ENCODE measurements around the gene ATP2B2. TPM values are rescaled to one million over a fixed set of nuclear protein-coding genes. Genes with fewer than 3 reads are reported as not detected.

Gene ATP2B2
- total RNA-seq, 1 donor from 2014 or later, result not detected

GRCh38 chr3:10471054-10471688, 34.2 kb downstream of the ATP2B2 start:
- intact Hi-C loops (cut with micrococcal nuclease), result no loop called here

DNA sequence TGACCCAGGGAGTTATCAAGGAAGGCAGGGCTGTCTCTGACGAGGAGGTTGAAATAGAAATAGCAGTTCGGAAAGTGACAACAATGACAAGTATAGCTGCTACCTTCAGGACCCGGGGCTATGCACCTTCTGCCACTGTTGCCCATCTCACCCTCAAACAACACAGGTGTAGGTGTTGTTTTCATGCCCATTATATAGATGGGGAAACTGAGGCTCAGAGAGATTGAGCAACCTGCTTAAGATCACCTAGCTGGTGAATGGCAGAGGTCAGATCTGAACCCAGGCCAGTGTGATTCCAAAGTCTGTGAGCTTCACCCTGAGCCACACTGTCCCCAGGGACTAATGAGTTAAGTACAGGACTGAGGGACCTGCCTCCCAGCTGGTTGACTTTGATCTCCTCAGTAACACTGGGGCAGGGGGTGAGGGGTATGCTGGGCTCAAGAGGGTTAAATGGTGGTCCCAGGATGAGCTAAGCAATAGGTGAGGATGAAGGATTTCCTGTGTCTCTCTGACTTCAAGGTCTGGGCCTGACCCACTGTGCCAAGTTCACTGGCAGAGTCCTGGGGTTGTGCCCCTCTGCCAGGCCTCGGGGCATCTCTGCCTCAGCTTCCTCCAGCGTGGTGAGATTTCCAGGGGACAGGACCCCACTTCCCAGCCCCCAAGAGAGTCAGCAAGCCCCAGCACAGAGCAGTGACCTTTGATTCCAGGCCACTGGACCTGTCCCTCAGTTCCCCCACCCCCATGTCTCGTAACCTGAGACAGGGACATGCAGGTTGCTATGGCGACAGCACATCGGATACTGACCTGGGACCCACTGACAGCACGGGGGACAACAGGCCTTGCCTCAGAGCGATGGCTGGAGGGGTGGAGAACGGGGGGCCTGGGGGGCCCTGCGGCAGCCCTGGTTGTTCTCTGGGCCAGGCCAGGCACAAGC, 35.0 kb downstream of the ATP2B2 start:
- intact Hi-C loops (cut with micrococcal nuclease), result no loop called here

- intact Hi-C loops (cut with micrococcal nuclease), result no loop called here
Observed at GRCh38 chr3:10469441-10470119, 35.8 kb downstream of the ATP2B2 start.

DNA sequence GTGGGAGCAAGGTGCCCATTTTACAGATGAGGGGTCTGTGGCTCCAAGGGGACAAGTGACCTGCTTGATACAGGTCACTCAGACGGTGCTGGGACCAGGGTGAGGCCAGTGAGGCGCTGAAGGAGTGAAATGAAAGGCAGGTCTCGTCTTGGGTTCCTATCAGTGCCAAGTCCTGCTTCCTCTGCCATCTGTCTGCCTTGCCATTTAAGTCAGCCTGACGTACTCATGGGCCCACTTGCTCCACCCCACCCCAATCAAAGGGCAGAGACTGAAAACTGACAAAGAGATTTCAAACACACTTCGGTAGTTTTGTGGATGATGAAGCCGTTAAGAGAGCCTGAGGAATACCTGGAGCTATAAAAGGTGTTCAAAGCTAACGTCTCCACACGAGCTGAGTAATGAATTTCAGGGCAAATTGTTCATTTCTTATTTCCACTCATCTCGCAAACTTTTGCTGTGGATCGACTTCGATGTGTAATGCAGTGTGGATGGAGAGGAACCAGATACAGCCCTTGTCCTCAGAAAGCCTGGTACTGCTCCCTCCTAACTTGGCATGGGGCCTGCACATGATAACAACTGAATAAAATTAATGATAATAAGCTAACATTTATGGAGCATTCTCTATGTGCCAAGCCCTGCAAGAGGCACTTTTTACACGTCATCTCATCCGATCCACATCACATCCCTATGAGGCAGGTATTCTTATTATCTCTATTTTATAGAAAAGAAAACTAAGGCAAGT, 36.6 kb downstream of the ATP2B2 start:
- intact Hi-C loops (cut with micrococcal nuclease), result no loop called here

DNA sequence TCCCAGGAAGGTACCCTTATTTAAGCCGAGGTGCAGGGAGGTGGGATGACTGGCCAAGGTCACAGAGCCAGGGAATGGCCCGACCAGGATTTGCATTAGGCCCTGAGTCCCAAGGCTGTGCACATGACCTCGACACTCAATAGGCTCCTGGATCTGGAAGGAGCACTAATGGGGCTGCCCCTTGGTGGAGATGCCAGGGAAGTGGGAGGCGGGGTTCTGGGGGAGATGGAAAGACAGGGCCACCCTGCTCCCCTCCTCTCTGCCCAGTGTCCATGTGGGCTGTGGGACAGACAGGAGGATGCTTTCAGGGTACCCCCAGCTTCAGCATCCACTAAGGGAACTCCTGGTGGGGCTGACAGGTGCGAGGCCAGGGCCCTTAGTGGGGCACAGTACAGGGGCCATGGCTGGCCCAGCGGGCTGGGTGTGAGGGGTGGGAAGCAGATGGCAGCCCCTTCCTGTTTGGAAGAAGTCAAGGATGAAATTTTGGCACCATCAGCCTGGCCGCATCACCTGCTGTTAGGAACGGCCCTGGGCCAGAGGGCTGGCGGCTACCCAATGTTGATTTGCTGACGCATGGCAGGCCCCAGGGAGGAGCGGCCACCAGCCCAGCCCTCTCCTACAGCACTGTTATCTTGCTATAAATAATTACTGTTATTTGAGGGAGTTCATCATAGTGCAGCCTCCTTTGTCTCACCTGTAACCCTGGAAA, 37.3 kb downstream of the ATP2B2 start:
- intact Hi-C loops (cut with micrococcal nuclease), result no loop called here

GRCh38 chr3:10467204-10467603, 38.2 kb downstream of the ATP2B2 start:
- intact Hi-C loops (cut with micrococcal nuclease), result no loop called here

DNA sequence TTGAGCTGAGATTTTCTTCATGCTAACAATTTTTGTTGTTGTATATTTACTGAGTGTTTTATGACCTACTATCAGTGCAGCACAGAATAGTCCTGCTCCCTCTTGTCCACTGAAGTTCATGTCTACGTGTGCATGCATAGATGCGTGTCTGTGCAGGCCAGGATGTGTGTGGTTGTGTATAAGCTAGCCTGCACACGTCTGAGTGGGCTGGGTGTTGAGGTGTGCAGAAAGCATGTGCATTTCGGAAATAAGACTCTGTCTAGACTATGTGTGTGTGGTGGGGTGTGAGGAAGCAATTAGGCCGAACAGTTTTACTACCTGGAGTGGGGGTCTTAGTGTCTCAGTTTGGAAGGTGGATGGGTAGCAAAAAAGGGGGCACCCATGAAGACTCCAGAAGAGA, 39.2 kb downstream of the ATP2B2 start:
- intact Hi-C loops (cut with micrococcal nuclease), result no loop called here

DNA sequence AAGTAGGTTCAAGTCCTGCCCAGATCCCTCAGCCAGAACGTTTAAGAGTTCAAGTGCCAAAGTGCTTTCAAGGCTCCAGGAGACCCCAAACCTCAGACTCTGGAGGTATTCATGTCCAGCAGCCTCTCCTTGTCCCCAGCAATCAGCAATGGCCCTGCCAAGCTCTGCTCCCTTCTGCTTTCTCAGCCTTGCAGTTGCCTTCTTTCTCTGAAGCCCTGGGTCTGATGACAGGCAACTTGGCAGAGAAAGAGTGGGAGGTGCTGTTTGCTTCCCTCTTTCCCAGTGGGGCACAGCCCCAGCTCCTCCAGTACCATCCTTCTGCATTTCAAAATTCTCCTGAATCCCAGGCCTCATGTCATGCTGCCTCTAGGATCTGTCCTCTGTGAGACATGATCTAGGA, 40.2 kb downstream of the ATP2B2 start:
- intact Hi-C loops (cut with micrococcal nuclease), result no loop called here

DNA sequence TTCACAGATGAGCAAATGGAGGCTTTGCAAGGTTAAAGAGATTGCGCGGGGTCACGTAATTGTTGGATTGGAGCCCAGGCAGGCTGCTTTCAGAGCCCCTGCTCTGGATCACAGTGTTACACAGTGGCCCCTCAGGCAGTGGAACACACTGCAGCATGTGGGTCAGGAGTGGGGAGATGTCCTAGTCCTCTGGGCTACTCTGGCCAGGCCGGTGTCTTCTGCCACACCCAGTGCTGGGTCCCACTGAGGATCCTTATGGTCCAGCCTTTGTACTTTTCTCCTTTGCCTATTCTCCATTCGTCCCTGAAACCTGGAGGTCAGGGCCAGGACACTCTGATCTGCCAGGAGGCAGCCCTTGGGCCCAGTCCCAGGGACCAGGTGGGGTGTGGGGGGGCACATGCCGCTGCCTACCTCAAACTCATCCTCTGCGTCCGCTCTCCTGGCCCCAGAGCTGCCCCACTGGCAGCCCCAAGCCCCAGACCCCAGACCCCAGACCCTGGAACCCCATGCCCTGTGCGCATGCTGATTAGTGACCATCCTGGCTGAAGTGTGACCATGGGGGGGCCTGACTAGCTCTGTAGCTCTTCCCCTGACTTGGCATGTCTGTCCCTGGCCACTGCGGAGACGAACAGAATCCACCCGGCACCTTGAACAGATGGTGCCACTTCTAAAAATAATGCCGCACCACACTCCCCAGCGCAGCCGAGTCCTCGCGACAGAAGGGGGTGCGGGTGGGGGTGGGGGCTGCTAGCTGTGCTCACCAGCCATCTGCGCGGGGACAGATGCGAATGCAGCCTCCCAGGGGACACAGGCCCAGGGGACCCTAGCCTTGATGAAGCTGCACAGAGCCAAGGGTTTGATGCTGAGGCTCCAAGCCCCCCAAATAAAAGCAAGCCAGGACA, 41.6 kb downstream of the ATP2B2 start:
- intact Hi-C loops (cut with micrococcal nuclease), result no loop called here

DNA sequence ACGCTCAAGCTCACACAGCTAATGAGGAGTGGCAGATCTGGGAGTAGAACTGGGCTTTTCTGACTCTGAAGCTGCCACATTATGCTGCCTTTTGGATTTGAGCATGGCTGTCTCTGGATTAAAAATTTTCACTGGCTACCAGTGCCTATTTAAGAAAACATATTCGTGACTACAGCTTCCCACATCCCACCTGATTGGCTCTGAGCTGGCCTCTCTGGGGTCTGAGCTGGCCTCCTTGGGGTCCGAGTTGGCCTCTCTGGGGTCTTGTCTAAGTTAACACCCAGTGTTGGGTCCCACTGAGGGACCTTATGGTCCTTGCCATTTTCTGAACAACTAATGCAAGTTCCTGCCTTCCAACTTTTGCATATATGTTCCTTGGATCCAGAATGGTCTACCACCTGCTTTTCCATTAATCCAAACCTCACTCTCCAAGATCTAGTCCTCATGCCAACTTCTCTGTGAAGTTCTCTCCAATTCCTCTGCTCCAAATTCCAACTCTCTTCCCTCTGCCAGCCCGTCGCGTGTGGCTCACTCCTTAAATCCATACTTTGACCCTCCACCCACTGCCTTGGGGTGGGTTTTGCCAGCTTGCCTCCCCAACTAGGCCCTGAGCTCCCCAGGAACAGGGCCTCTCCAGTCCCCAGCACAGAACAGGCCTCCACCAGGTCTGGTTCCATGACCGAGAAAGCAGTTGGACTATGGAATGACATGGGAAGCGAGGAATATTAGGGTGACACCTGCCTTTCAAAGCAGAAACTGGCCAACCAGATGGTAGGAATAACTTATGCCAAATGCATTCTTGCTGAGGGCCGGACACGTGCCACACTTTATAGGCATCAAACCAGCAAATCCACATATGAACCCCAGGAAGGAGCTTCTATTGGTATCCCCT, 42.5 kb downstream of the ATP2B2 start:
- intact Hi-C loops (cut with micrococcal nuclease), result no loop called here

DNA sequence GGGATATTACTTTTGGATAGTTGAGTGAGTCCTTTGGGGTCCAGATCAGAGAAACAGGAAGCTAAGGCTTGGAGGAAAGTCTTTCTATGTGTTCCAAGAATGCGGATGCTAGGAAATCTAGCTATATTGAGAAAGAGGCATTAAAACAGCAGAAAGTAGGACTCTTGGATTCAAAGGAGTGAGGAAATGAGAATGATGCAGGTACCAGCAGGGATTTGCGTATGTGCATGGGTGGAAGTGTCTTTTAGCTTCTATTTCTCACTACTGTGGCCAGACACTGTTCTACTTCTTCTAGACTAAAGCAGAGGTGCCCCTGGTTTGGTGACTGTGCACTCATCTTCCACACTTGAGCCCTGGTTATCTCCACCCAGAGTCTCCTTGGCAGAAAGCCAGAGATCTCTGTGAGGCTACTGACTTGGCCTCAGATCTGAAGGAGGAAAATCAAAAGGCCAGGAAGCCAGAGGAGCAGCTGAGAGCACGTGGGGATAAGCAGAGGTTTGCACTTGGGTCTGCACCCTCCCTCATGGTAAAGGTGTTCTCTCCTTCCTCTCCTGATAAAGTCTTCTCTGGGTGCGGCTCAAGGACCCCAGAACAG, 44.3 kb downstream of the ATP2B2 start:
- intact Hi-C loops (cut with micrococcal nuclease), result no loop called here

GRCh38 chr3:10459954-10460754, 45.2 kb downstream of the ATP2B2 start:
- intact Hi-C loops (cut with micrococcal nuclease), result no loop called here

DNA sequence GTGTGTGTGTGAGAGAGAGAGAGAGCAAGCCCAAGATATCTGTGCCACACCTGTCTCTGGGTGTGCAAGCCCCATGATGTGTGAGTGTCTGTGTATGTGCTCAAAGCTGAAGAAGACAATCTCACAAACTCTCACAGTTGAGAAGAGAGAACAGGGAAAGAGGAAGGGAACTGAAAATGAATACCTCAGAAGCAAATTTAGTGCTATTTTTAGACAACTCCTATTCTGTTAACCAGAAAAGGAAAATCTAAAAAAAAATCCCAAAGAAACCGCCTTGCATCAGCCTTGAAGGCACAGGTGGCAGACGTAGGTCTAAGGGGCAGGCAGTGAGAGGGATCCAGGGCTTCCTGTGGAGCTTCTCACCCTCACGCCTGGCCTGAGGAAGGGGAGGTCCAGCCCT, 47.8 kb downstream of the ATP2B2 start:
- intact Hi-C loops (cut with micrococcal nuclease), result no loop called here

GRCh38 chr3:10456981-10457380, 48.4 kb downstream of the ATP2B2 start:
- intact Hi-C loops (cut with micrococcal nuclease), result no loop called here

GRCh38 chr3:10455545-10455914, 49.9 kb downstream of the ATP2B2 start:
- intact Hi-C loops (cut with micrococcal nuclease), result no loop called here

DNA sequence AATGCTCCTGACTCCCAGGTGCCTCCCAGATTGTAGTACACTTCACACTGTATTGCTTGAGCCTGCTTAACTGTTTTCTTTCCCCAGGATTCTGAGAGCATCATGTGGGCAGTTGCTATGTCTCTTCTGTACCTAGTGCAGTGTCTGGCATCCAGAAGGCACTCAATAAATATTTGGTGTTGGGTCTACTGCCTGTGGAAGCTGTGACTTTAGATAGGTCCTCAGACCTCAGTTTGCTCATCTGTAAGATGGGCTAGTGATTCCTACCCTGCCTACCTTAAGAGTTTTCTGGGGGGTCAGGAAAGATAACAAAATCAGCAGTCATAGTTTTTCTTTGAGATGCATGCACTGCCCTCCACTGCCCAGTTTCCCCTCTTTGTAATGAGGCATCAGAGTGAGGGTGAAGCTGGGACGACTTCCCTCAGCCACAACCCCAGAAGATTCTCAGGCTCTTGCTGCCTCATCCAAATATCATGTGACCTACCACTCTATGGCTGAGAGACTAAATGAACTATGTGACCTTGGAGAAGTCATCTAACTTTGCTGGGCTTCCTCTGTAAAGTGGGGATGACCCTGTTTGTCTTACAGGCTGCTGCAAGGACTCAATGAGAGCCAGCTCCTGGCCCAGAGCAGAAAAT, 50.4 kb downstream of the ATP2B2 start:
- intact Hi-C loops (cut with micrococcal nuclease), result no loop called here

Measured in T-helper 2 cell treated with Interferon-gamma antibody and Interleukin-4, amounts not matched to agents 100 ng/mL and 5 ng/mL, for 36 hours (primary cell).